ENCODE data around the gene VWA3B.

- TF ChIP-seq, protein P1, sequence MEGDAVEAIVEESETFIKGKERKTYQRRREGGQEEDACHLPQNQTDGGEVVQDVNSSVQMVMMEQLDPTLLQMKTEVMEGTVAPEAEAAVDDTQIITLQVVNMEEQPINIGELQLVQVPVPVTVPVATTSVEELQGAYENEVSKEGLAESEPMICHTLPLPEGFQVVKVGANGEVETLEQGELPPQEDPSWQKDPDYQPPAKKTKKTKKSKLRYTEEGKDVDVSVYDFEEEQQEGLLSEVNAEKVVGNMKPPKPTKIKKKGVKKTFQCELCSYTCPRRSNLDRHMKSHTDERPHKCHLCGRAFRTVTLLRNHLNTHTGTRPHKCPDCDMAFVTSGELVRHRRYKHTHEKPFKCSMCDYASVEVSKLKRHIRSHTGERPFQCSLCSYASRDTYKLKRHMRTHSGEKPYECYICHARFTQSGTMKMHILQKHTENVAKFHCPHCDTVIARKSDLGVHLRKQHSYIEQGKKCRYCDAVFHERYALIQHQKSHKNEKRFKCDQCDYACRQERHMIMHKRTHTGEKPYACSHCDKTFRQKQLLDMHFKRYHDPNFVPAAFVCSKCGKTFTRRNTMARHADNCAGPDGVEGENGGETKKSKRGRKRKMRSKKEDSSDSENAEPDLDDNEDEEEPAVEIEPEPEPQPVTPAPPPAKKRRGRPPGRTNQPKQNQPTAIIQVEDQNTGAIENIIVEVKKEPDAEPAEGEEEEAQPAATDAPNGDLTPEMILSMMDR (IDR thresholded peaks at IDR 0.05), result no peak
- TF ChIP-seq POLR2A (IDR thresholded peaks at IDR 0.05) (no peak), EP300 (IDR thresholded peaks at IDR 0.05) (no peak)
Observed at GRCh38 chr2:98295275-98295674, 208.3 kb downstream of the VWA3B start.

Data from upper lobe of left lung (tissue), 4 donors.